WTC11 (cell line): Measurements from ENCODE around the gene FEN1. TPM values are rescaled to one million over a fixed set of nuclear protein-coding genes. Genes with fewer than 3 reads are reported as not detected.

Experiments
- ATAC-seq: fragments of 200-7000 bp; cut with Tn5 transposase; 2 replicates; pipeline ENCODE4 v1.10.0; 2021; ENCODE audit warnings: mild to moderate bottlenecking, moderate library complexity
- CTCF ChIA-PET: fragments of 300-600 bp; sonication (Branson Sonifier 250); formaldehyde crosslinking; loops from one replicate; lab custom pipeline; 2021; ENCODE audit warnings: antibody characterized with exemption; lab: Charles Lee
- POLR2A ChIA-PET: fragments of 350-600 bp; sonication (Branson Sonifier 250); formaldehyde crosslinking; loops from one replicate; lab custom pipeline; 2021; ENCODE audit warnings: antibody characterized with exemption; lab: Charles Lee
- DNase-seq: peaks from one replicate; pipeline ENCODE4 v3.0.0; 2021; ENCODE audit warnings: low spot score
- H3K27ac Mint-ChIP-seq: 2 replicates; pipeline ENCODE4 v1.8.0; 2021; ENCODE audit warnings: mixed read lengths
- H3K27me3 Mint-ChIP-seq: 2 replicates; pipeline ENCODE4 v1.8.0; 2021; ENCODE audit warnings: low read depth, mild to moderate bottlenecking, moderate library complexity, mixed read lengths
- H3K36me3 Mint-ChIP-seq: 2 replicates; pipeline ENCODE4 v1.8.0; 2021; ENCODE audit warnings: mixed read lengths
- H3K4me1 Mint-ChIP-seq: 2 replicates; pipeline ENCODE4 v1.8.0; 2022; ENCODE audit warnings: mixed read lengths
- H3K4me3 Mint-ChIP-seq: 2 replicates; pipeline ENCODE4 v1.8.0; 2021; ENCODE audit warnings: mild to moderate bottlenecking, moderate library complexity, mixed read lengths
- H3K9me3 Mint-ChIP-seq: 2 replicates; pipeline ENCODE4 v1.8.0; 2021; ENCODE audit warnings: mixed read lengths
- ATF1 ChIP-seq: sonication (generic); formaldehyde crosslinking; IDR thresholded peaks from 2 replicates; pipeline ENCODE4 v1.8.1; 2023; ENCODE audit warnings: mild to moderate bottlenecking, moderate library complexity, missing genetic modification reagents
- ATF3 ChIP-seq: sonication (generic); formaldehyde crosslinking; conservative IDR thresholded peaks from 2 replicates; pipeline ENCODE4 v1.8.1; 2022; ENCODE audit warnings: mild to moderate bottlenecking, missing genetic modification reagents
- CBFB ChIP-seq: sonication (generic); formaldehyde crosslinking; IDR thresholded peaks from 2 replicates; pipeline ENCODE4 v1.8.1; 2022; ENCODE audit warnings: mild to moderate bottlenecking, low read depth, missing genetic modification reagents
- CTCF ChIP-seq: fragments of 200-600 bp; IDR thresholded peaks from 2 replicates; pipeline ENCODE4 v1.8.0; 2022; ENCODE audit warnings: antibody characterized with exemption
- EMX1 ChIP-seq: fragments of 250-450 bp; sonication (Bioruptor Pico); IDR thresholded peaks from 2 replicates; pipeline ENCODE4 v1.8.0; 2021; ENCODE audit warnings: mild to moderate bottlenecking
- JAZF1 ChIP-seq: fragments of 250-450 bp; sonication (Bioruptor Pico); IDR thresholded peaks from 2 replicates; pipeline ENCODE4 v1.9.0; 2021; ENCODE audit warnings: moderate library complexity, mild to moderate bottlenecking, inconsistent platforms
- PRRX2 ChIP-seq: fragments of 250-450 bp; sonication (Bioruptor Pico); IDR thresholded peaks from 2 replicates; pipeline ENCODE4 v1.8.0; 2021; ENCODE audit warnings: mild to moderate bottlenecking
- RELA ChIP-seq: sonication (generic); formaldehyde crosslinking; IDR thresholded peaks from 2 replicates; pipeline ENCODE4 v1.8.1; 2022; ENCODE audit warnings: missing genetic modification reagents, mild to moderate bottlenecking, borderline replicate concordance
- SMAD3 ChIP-seq: sonication (generic); formaldehyde crosslinking; IDR thresholded peaks from 2 replicates; pipeline ENCODE4 v1.8.0; 2022; ENCODE audit warnings: missing genetic modification reagents, mild to moderate bottlenecking, borderline replicate concordance
- SOX15 ChIP-seq: fragments of 250-450 bp; sonication (Bioruptor Pico); IDR thresholded peaks from 2 replicates; pipeline ENCODE4 v1.9.0; 2021; ENCODE audit warnings: mild to moderate bottlenecking
- TEAD4 ChIP-seq: sonication (generic); formaldehyde crosslinking; IDR thresholded peaks from 2 replicates; pipeline ENCODE4 v1.8.0; 2022; ENCODE audit warnings: mild to moderate bottlenecking, missing genetic modification reagents
- ZBTB21 ChIP-seq: sonication (generic); formaldehyde crosslinking; IDR thresholded peaks from 2 replicates; pipeline ENCODE4 v1.8.1; 2023; ENCODE audit warnings: mild to moderate bottlenecking, missing genetic modification reagents, borderline replicate concordance
- ZBTB43 ChIP-seq: sonication (generic); formaldehyde crosslinking; IDR thresholded peaks from 2 replicates; pipeline ENCODE4 v1.8.1; 2023; ENCODE audit warnings: mild to moderate bottlenecking, missing genetic modification reagents
- ZNF121 ChIP-seq: sonication (generic); formaldehyde crosslinking; IDR thresholded peaks from 2 replicates; pipeline ENCODE4 v1.8.0; 2023; ENCODE audit warnings: missing genetic modification reagents
- ZNF232 ChIP-seq: sonication (generic); formaldehyde crosslinking; IDR thresholded peaks from 2 replicates; pipeline ENCODE4 v1.8.0; 2022; ENCODE audit warnings: mild to moderate bottlenecking, missing genetic modification reagents
- ZNF416 ChIP-seq: fragments of 250-450 bp; sonication (Bioruptor Pico); IDR thresholded peaks from 2 replicates; pipeline ENCODE4 v1.9.0; 2021; ENCODE audit warnings: mild to moderate bottlenecking, inconsistent platforms
- ZNF671 ChIP-seq: fragments of 250-450 bp; sonication (Bioruptor Pico); IDR thresholded peaks from 2 replicates; pipeline ENCODE4 v1.8.0; 2021; ENCODE audit warnings: mild to moderate bottlenecking
- total RNA-seq: library from RNA; stranded (reverse); gene quantifications from 3 replicates; pipeline ENCODE4 v1.2.3, GENCODE V29; 2021
- TF ChIP-seq, protein P1 (sequence below): fragments of 250-450 bp; sonication (Bioruptor Pico); conservative IDR thresholded peaks from 2 replicates; pipeline ENCODE4 v1.9.0; 2021; ENCODE audit warnings: mild to moderate bottlenecking
- TF ChIP-seq, protein P2 (sequence below): fragments of 250-450 bp; sonication (Bioruptor Pico); IDR thresholded peaks from 2 replicates; pipeline ENCODE4 v2.1.2; 2022; ENCODE audit warnings: mild to moderate bottlenecking, moderate library complexity
- TF ChIP-seq, protein P3 (sequence below): fragments of 250-450 bp; sonication (Bioruptor Pico); IDR thresholded peaks from 2 replicates; pipeline ENCODE4 v1.9.0; 2021; ENCODE audit warnings: mild to moderate bottlenecking
- TF ChIP-seq, protein P4 (sequence below): sonication (generic); formaldehyde crosslinking; IDR thresholded peaks from 2 replicates; pipeline ENCODE4 v1.8.1; 2023; ENCODE audit warnings: mild to moderate bottlenecking, missing genetic modification reagents, moderate library complexity
- TF ChIP-seq, protein P5 (sequence below): fragments of 250-450 bp; sonication (Bioruptor Pico); IDR thresholded peaks from 2 replicates; pipeline ENCODE4 v1.9.0; 2021; ENCODE audit warnings: mild to moderate bottlenecking
- TF ChIP-seq, protein P6 (sequence below): sonication (generic); formaldehyde crosslinking; IDR thresholded peaks from 2 replicates; pipeline ENCODE4 v1.8.1; 2023; ENCODE audit warnings: mild to moderate bottlenecking, missing genetic modification reagents

Gene FEN1
- total RNA-seq, 1 experiment from 2014 or later, result 96.3 TPM

- TF ChIP-seq SMAD3 (CRISPR knock-in tag) (no peak), ZBTB21 (CRISPR knock-in tag) (peak; percentile 68; the same call in 1 of the 2 replicates), PRRX2 (no peak), CTCF (peak; percentile 29; the same call in 1 of the 2 replicates), ATF1 (CRISPR knock-in tag) (0 out of 2 replicates have a peak, but pooled peaks have one; percentile 52)
- TF ChIP-seq, protein P1, sequence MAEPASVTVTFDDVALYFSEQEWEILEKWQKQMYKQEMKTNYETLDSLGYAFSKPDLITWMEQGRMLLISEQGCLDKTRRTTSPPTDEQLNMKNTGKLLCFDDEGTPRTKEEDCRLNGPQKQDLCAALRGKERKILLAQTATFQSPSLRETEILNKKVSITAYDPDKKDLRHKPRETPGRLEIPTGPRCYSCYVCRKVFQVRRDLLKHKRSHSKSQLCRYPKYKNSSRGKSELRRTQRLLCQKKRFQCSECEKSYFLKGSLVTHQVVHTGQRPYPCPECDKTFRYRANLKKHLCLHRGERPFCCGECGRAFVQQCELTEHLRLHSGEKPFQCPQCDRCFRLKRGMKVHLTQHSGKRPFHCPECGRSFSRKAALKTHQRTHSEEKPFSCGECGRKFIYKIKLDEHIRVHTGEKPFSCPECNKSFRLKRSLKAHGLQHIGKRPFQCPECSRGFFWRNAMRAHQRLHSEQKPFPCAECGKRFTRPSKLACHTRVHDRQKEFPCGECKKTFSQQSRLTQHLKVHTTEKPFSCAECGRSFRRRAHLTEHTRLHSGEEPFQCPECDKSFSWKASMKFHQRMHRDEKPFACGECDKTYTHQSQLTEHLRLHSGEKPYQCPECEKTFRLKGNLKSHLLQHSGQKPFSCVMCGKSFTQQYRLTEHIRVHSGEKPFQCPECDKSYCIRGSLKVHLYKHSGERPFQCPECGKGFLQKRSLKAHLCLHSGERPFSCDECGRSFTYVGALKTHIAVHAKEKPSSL (CRISPR knock-in tag), result no peak
- TF ChIP-seq, protein P2, sequence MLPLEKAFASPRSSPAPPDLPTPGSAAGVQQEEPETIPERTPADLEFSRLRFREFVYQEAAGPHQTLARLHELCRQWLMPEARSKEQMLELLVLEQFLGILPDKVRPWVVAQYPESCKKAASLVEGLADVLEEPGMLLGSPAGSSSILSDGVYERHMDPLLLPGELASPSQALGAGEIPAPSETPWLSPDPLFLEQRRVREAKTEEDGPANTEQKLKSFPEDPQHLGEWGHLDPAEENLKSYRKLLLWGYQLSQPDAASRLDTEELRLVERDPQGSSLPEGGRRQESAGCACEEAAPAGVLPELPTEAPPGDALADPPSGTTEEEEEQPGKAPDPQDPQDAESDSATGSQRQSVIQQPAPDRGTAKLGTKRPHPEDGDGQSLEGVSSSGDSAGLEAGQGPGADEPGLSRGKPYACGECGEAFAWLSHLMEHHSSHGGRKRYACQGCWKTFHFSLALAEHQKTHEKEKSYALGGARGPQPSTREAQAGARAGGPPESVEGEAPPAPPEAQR (CRISPR knock-in tag), result no peak
- TF ChIP-seq, protein P3, sequence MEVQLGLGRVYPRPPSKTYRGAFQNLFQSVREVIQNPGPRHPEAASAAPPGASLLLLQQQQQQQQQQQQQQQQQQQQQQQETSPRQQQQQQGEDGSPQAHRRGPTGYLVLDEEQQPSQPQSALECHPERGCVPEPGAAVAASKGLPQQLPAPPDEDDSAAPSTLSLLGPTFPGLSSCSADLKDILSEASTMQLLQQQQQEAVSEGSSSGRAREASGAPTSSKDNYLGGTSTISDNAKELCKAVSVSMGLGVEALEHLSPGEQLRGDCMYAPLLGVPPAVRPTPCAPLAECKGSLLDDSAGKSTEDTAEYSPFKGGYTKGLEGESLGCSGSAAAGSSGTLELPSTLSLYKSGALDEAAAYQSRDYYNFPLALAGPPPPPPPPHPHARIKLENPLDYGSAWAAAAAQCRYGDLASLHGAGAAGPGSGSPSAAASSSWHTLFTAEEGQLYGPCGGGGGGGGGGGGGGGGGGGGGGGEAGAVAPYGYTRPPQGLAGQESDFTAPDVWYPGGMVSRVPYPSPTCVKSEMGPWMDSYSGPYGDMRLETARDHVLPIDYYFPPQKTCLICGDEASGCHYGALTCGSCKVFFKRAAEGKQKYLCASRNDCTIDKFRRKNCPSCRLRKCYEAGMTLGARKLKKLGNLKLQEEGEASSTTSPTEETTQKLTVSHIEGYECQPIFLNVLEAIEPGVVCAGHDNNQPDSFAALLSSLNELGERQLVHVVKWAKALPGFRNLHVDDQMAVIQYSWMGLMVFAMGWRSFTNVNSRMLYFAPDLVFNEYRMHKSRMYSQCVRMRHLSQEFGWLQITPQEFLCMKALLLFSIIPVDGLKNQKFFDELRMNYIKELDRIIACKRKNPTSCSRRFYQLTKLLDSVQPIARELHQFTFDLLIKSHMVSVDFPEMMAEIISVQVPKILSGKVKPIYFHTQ (CRISPR knock-in tag), result no peak
These were observed 36.1 kb downstream of the FEN1 start (continued) for GRCh38 chr11:61828629-61829407.

GRCh38 chr11:61829806-61830205 lies 37.1 kb downstream of the FEN1 start:
- POLR2A ChIA-PET, result interaction anchor here (0.9 to 6.5 kb wide), 4 partner anchors 14 to 125 kb away, joined by 3 to 66 read pairs (median 4); partner anchors contain the start of genes FADS1, FEN1 and TMEM258
- Mint-ChIP-seq H3K36me3 (no peaks in the 10 kb centered on the region), H3K27ac (peak overlapping the region; percentile 73), H3K27me3 (no peaks in the 10 kb centered on the region), H3K9me3 (no peaks in the 10 kb centered on the region), H3K4me3 (peak overlapping the region; percentile 85), H3K4me1 (peaks cover 67% of the 10 kb centered on the region)
- CTCF ChIA-PET, result interaction anchor here (1.1 to 4.7 kb wide), 5 partner anchors 12 to 118 kb away, joined by 3 to 40 read pairs (median 8); partner anchors contain the start of gene FADS1
- TF ChIP-seq EMX1 (CRISPR knock-in tag) (no peak), CBFB (CRISPR knock-in tag) (no peak), RELA (CRISPR knock-in tag) (no peak), ATF3 (CRISPR knock-in tag) (no peak), ZBTB43 (no peak), ZNF232 (CRISPR knock-in tag) (no peak), PRRX2 (no peak), ZNF671 (no peak), TEAD4 (CRISPR knock-in tag) (no peak), ZNF121 (CRISPR knock-in tag) (no peak), JAZF1 (CRISPR knock-in tag) (no peak), ZNF416 (CRISPR knock-in tag) (no peak), SOX15 (CRISPR knock-in tag) (no peak)
- TF ChIP-seq, protein P4, sequence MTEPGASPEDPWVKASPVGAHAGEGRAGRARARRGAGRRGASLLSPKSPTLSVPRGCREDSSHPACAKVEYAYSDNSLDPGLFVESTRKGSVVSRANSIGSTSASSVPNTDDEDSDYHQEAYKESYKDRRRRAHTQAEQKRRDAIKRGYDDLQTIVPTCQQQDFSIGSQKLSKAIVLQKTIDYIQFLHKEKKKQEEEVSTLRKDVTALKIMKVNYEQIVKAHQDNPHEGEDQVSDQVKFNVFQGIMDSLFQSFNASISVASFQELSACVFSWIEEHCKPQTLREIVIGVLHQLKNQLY (CRISPR knock-in tag), result no peak
- TF ChIP-seq, protein P5, sequence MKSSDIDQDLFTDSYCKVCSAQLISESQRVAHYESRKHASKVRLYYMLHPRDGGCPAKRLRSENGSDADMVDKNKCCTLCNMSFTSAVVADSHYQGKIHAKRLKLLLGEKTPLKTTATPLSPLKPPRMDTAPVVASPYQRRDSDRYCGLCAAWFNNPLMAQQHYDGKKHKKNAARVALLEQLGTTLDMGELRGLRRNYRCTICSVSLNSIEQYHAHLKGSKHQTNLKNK, result no peak
- TF ChIP-seq, protein P6, sequence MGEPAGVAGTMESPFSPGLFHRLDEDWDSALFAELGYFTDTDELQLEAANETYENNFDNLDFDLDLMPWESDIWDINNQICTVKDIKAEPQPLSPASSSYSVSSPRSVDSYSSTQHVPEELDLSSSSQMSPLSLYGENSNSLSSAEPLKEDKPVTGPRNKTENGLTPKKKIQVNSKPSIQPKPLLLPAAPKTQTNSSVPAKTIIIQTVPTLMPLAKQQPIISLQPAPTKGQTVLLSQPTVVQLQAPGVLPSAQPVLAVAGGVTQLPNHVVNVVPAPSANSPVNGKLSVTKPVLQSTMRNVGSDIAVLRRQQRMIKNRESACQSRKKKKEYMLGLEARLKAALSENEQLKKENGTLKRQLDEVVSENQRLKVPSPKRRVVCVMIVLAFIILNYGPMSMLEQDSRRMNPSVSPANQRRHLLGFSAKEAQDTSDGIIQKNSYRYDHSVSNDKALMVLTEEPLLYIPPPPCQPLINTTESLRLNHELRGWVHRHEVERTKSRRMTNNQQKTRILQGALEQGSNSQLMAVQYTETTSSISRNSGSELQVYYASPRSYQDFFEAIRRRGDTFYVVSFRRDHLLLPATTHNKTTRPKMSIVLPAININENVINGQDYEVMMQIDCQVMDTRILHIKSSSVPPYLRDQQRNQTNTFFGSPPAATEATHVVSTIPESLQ (CRISPR knock-in tag), result no peak
- DNase-seq (no peak), ATAC-seq (no peak)
